Measurements from ENCODE around the gene ACSL6. TPM values are rescaled to one million over a fixed set of nuclear protein-coding genes. Genes with fewer than 3 reads are reported as not detected.

ACSL6 gene
- total and polyA plus RNA-seq, 2 donors from 2014 or later, result 1.4 to 2.1 TPM

GRCh38 chr5:132021654-132022053 is 10.2 kb upstream of the ACSL6 start:
- DNase-seq (no peak), FAIRE-seq (no peak)
- Histone ChIP-seq H3K4me1 (ENCODE audit: control insufficient read depth in 2 of 3, insufficient read depth in 2 of 3, low read depth in 1 of 3, low read length in 3 of 3) (no peaks in the 10 kb centered on the region), H3K27ac (ENCODE audit: low read depth in 2 of 2, low read length in 2 of 2) (no peak overlapping the region), H3K36me3 (ENCODE audit: control insufficient read depth in 2 of 3, insufficient read depth in 3 of 3, low read length in 3 of 3) (no peaks in the 10 kb centered on the region), H3K27me3 (ENCODE audit: control insufficient read depth, insufficient read depth, low read length) (no peaks in the 10 kb centered on the region), H3K9ac (ENCODE audit: low read length in 3 of 3) (no peak overlapping the region), H3K4me3 (ENCODE audit: low read length in 3 of 3) (no peak overlapping the region), H3K9me3 (ENCODE audit: control insufficient read depth in 2 of 3, insufficient read depth in 1 of 3, low read length in 3 of 3) (no peaks in the 10 kb centered on the region)
- intact Hi-C loops (cut with DNase I), result no loop called here
- no peak for TF ChIP-seq CTCF (IDR thresholded peaks at IDR 0.05; ENCODE audit: borderline replicate concordance, extremely low read depth, insufficient read depth)

DNA sequence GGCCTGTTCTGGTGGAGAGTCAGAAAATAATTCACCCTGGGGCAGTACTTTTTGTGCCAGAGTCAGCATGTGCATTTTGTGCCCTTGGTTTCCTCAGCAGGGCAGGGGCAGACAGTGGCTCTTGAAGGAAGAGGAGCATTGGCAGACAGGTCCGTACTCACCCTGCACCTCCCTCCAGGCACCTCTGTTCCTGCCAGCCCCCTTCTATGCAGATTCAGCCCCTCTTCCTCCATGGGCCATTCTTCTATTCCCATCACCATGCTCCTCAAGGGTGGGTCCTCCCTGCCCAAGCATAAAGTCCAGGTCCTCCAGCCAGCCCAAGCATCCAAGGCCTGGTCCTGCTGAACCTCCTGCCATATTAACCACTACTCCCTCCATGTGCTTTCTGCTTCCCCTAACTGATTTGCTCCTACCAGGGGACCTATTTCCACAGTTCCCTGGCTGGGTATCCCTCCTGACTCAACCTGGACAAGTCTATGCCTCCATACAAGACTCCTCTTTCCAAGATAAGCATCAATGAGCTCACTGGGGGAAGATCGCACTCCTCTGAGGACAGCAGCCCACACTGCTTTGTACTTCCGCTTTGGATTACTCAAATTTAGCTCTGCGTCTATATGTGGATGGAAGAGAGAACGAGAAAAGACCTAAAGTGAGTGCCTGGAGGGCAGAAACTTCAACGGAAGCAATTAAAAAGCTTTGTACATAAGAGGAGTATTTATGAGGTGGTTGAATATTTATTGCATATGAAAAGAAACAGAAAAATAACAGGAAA is 9.3 kb upstream of the ACSL6 start:
- no peaks in the 10 kb centered on the region for H3K36me3 ChIP-seq (ENCODE audit: control insufficient read depth in 2 of 3, insufficient read depth in 3 of 3, low read length in 3 of 3)
- intact Hi-C loops (cut with DNase I), result no loop called here
- no peaks in the 10 kb centered on the region for H3K27me3 ChIP-seq (ENCODE audit: control insufficient read depth, insufficient read depth, low read length)
- H3K4me1 ChIP-seq (ENCODE audit: control insufficient read depth in 2 of 3, insufficient read depth in 2 of 3, low read depth in 1 of 3, low read length in 3 of 3), result no peaks in the 10 kb centered on the region
- no peak overlapping the region for H3K9ac ChIP-seq (ENCODE audit: low read length in 3 of 3)
- no peak overlapping the region for H3K4me3 ChIP-seq (ENCODE audit: low read length in 3 of 3)
- no peaks in the 10 kb centered on the region for H3K9me3 ChIP-seq (ENCODE audit: control insufficient read depth in 2 of 3, insufficient read depth in 1 of 3, low read length in 3 of 3)
- DNase-seq (peak in 1 of 5 donors; percentile 22), FAIRE-seq (no peak)
- no peak for TF ChIP-seq CTCF (IDR thresholded peaks at IDR 0.05; ENCODE audit: borderline replicate concordance, extremely low read depth, insufficient read depth)
- H3K27ac ChIP-seq (ENCODE audit: low read depth in 2 of 2, low read length in 2 of 2), result no peak overlapping the region

DNA sequence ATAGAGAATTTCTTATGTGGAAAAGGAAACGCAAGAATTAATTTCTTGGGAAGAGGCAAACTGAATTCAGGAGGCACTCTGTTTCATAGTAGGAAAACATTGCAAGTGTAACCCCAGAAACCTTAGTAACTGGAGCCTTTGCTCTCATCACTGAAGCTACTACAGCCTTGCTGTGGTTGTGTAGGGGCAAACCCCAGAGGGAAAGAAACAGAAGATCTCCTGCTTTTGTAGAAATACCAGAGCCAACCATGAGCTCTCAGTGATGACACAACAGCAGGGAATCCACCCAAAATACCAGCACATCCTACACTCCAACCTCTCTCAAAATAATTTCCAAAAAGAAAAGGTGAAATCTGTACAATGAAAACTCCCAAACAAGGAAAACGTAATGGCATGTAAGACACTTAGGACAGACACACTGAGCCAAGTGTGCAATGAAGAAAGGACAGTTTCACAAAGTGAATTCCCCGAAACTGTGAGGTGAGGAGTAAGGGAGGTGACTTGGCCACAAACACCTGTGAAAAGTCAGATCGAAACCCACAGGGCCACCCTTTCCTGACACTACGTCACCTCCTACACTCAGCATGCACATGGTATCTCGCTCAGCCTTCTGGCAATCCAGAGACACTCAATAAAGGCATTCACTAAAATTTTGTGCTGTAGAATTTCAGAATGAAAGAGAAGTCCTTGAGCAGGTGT is 8.5 kb upstream of the ACSL6 start:
- no peak overlapping the region for H3K27ac ChIP-seq (ENCODE audit: low read depth in 2 of 2, low read length in 2 of 2)
- H3K4me1 ChIP-seq (ENCODE audit: control insufficient read depth in 2 of 3, insufficient read depth in 2 of 3, low read depth in 1 of 3, low read length in 3 of 3), result no peaks in the 10 kb centered on the region
- no peak for TF ChIP-seq CTCF (IDR thresholded peaks at IDR 0.05; ENCODE audit: borderline replicate concordance, extremely low read depth, insufficient read depth)
- H3K9me3 ChIP-seq (ENCODE audit: control insufficient read depth in 2 of 3, insufficient read depth in 1 of 3, low read length in 3 of 3), result no peaks in the 10 kb centered on the region
- H3K4me3 ChIP-seq (ENCODE audit: low read length in 3 of 3), result no peak overlapping the region
- H3K27me3 ChIP-seq (ENCODE audit: control insufficient read depth, insufficient read depth, low read length), result no peaks in the 10 kb centered on the region
- H3K36me3 ChIP-seq (ENCODE audit: control insufficient read depth in 2 of 3, insufficient read depth in 3 of 3, low read length in 3 of 3), result no peaks in the 10 kb centered on the region
- DNase-seq (peak in 1 of 5 donors; percentile 31), FAIRE-seq (no peak)
- H3K9ac ChIP-seq (ENCODE audit: low read length in 3 of 3), result no peak overlapping the region
- intact Hi-C loops (cut with DNase I), result no loop called here
